GM18870 (cell line): ENCODE data around the gene CTNNA3.

Source experiments
- ATAC-seq: cut with Tn5 transposase; IDR thresholded peaks from one replicate; pipeline ENCODE4 v1.9.1; 2021; ENCODE audit warnings: moderate library complexity; ENCODE audit not compliant: unreplicated experiment

CTNNA3 gene

DNA sequence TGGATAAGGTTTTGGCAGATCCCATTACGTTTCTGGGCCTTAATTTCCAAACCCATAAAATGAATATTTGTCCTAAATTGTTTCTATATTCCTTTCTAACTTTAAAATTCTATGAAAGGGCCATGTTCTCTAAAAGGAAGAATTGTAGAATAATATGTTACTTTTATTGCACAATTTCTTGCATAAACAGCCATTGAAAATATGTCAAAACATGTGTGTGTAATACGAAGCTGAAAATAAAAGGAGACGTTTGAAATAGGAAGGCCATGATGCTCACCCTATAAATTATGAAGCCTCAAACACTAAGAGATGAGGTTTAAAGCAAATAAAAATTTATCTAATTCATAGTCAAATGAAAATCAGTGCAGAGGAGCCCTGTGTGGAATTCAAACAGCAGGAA is 915.2 kb downstream of the CTNNA3 start:
- no peak for ATAC-seq

DNA sequence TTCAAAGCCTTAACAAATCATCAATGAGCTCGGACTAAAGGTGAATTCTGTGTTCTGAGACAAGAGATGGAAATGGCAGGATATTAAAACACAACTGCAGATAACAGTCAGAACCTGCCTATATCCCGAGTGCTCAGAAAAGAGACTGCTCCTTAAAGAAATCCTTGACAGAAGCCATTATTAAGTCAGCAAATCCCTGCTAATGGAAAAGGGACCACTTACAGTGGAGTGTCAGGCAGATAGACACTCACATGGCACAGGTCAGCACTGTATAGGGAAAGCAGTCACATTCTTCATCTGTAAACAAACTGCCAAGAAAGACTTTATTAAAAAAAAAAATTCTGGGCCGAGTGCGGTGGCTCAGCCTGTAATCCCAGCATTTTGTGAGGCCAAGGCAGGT is 917.6 kb downstream of the CTNNA3 start:
- ATAC-seq, result no peak

DNA sequence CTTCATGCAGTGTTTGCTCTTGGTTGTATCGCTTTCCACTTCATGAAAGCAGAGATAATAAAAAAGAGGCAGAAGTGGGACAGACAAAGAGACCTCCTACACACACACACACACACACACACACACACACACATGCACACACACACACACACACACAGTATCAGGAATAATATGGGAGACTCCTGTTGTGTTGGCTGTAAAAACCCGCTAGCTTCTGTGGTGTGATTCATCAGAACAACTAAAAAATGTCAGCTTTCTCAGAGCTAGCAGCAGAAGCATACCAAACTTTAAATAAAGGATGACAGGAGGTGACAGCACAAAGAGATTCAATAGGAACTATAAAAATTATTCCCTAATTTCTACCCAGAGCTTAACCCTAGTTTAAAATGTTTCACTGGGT is 918.3 kb downstream of the CTNNA3 start:
- ATAC-seq, result no peak

DNA sequence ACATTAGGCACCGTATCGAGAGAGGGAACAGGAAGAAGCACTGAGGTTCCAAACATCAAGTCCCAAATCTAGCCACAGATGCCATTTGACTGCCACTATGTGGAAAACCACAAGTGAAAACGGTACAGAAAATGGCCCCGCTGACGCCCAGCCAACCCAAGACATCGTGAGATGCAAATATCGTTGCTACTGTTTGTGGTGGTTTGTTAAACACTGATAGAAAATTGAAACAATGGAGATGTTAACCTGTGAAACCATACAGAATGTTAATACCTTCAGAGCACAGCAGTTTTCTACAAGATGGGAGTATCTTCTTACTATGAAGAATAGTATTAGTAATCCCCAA is 922.5 kb downstream of the CTNNA3 start:
- ATAC-seq, result no peak

DNA sequence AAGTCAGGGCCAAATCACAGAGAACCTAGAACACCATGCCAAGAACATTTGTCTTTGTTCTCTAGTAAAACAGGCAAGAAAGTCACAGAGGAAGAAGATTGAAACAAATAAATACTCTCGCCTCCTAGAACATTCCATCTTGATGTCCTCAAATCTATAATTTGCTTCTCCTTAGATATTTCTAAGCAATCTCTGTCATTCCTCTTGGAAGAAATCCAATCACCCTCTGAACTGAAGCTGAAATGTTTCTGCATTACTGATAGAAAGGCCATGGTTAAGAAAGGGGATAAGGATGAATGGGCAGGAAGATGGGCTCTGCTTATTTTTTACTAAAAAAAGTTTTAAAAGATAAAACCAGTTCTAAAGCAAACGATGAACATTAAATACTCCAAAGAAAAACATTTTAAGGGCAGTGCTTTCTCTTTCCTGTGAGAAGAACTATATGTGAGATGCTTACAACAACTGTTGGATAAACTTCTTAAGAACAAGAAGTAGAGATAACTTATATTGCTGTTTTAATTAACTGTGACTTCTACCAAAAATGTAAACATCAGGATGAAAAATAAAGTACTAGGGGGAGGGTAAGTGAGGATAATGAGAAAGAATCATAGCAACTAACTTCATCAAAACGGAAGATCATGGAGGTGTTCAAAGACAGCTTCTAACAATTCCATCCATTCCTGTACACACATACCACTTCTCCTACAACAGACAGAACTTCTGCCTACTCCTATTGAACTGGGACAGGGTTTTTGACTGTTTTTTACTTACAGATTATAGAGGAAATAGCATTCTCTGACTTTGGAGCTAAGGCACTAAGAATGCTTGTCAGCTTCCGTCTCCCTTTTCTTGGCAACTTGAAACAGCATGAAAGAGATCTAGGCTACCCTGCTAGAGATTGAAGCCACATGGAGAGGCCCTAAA is 923.2 kb downstream of the CTNNA3 start:
- no peak for ATAC-seq

DNA sequence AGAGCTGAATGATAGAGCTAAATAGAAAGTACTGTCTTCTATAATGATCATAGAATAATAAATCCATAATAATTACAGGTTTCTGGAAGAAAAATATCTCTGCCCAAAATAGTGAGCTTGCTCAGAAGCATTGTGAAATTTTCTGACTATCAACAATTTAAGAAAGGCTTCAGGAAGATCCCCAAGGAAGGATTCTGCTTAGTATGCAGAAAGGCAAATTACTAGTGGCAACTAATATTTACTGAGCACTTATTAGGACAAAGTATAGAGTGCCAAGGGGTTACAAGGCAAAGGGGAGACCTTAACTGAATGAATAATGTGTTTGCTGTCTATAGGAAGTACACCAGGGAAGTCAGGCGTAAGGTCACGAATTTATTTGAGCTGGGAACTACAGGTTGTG is 928.3 kb downstream of the CTNNA3 start:
- ATAC-seq, result no peak

DNA sequence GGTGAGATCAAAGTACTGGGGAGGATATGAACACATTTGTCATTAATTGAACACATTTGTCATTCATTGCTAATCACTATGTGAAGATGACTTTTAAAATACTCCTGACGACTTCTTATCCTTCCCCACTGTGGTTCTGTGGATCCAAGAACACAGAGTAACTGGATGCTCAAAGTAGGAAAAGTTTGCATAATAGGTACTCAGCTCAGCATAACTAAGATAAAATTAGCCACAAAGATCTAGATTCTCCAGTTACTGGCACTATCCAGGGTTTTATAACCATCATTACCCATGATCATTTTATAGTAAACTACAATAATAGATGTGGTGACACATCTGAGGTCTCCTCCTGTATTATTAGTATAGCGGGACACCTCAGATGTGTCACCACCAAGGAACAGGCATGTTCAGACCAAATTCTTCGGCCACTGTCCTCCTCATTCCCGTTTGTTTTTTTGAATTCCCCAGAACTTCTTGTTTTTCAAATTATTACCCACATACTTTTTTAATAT is 933.7 kb downstream of the CTNNA3 start:
- ATAC-seq, result no peak

DNA sequence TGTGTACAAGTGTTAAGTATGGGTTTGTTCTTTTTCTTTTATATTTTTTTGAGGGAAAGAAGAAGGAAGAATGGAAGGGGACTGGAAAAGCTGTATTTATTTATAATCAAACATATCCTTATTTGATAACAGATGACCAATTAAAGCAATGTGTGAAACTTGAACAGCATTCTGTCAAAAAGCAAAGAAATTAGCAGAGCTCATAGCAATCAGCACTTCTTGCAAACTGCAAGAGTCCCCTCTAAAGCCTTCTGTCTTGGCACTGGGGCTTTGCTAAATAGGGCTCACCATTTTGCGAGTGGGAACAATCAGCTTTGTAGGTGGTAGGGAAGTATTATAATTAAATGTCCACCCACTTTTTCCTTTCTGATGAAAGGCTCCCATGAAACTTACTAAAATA is 935.1 kb downstream of the CTNNA3 start:
- ATAC-seq, result no peak

DNA sequence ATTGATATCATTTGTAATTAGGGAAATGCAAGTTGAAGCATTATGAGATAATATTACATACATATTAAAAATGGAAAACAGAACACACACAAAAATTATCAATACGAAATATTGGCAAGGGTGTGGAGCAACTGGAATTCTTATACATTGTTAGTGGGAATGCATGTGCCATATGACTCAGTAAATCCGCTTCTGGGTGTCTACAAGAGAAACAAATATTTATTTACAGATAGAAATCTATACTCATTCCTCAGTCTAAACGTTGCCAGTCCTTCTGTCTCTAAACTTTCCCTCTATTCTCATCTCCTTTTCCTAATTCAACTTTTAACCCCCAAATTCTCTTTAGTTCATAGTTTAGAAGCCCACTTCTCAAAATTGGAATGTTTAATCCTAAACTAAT is 940.5 kb downstream of the CTNNA3 start:
- no peak for ATAC-seq

DNA sequence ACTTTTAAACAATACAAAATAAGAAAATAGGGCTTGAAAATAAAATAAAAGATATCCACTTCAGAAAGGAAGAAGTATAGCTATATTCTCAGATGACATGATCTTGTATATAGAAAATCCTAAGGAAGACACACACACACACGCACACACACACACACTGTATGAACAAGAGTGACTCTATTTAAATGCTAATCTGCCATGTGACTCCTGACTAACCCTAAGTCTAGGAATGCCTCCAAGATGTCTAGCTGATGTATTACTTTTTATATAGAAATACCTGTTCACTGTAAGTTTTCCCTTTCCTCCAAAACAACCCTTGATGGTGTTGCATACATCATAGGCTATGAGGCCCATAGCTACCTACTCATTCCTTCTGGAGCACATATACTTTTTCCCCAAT is 943.3 kb downstream of the CTNNA3 start:
- no peak for ATAC-seq

DNA sequence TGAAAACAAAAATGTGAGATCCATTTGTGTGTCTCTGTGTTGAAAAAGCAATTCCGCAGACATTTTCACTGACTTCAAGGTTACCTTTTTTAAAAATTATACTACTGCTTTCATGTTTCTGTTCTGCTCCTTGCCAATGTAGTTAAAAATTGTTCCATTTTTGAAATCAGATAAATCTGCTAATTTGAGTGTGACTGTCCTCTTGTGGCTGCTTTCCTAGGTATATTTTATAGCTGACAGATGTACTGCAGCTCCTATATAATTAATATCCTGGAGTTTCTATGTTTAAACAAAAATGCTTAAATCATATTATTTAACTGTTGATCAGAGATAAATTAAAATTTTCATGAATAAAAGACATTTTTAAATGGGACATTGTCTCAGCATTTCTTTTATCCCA is 947.8 kb downstream of the CTNNA3 start:
- ATAC-seq, result no peak

DNA sequence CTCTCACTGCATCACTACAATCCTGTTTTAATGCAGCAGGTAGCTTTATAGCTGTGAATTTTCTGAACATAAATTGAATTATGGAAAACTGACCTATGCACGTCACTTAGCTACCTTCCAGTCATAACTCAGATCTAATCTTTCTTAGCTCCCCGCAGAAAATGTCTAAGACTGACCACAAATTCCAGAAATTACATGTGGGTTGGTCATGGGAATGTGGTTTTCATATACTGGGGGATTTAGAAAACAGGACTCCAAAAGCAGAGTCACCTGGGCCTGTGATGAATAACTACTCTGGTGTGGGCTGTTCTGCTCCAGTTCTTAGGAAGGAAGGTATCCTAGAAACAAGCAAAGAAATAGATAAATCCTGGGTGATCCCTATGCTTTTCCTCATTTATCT is 948.5 kb downstream of the CTNNA3 start:
- ATAC-seq, result no peak

DNA sequence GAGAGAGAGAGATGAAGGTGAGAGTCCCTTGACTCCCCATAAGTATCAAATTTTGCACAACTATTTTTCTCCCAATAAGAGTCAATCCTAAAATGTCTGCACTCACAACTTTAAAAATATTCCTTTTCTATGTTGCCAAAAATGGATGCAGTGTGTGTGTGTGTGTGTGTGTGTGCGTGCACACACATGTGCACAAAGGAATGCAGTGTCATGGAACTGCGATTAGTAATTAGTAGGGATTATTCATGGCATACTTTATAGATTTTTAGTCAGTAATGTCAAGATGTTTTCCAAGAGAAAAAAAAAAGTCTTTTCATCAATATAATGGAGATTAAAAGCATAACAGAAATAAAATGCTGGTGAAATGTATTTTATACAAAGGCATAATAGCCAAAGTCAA is 949.3 kb downstream of the CTNNA3 start:
- ATAC-seq, result no peak

DNA sequence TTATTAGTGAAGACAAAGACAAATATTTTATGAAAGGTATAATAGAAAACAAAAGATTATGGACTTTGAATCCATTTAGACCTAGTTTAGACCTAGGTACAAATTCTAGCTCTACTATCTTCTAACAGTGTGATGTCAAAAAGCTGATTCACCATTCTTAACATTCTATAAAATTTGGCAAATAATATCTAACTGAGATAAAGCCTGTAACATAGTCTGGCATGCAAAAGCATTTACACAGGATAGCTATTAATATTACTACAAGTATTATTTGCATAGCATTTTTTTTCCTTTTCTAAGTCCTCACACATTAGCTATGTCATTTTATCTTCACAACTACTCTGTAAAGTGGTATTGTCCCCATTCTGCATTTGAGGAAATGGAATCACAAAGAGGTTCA is 949.7 kb downstream of the CTNNA3 start:
- ATAC-seq, result no peak

DNA sequence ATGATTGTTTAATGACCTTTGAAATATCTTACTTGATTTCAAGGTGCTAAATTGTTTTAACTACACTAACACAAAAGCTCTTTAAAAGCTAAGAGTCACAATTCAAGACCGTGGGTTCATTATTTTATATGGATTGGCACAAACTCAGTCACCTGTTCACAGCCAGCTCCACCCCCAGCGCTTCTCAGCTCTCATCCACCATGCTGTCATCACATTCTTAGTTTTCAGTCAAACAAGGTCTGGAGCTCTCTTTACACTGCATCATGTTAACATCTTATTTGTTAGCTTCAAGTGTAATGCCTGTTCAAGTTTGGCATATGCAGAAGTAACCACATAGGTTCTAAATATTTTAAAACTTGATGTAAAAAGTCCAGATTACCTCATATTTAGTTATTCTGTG is 951.1 kb downstream of the CTNNA3 start:
- ATAC-seq, result no peak

DNA sequence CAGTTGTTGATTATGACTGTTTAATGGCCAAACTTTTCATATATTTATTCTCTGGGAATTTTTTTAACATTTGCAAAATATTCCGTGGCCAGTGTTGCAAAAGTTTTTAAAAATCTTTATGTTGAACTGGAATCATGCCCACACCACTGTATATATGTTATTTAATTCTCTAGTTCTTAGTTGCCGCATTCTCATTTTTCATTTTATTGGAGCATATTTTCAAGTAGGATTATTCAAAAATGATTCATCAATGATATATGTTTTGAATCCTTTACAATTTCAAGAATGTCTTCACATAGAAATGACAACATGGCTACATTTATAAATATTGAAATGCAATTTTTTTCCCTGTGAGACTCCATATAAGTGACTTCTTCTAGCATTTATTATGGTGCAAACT is 958.8 kb downstream of the CTNNA3 start:
- ATAC-seq, result no peak

DNA sequence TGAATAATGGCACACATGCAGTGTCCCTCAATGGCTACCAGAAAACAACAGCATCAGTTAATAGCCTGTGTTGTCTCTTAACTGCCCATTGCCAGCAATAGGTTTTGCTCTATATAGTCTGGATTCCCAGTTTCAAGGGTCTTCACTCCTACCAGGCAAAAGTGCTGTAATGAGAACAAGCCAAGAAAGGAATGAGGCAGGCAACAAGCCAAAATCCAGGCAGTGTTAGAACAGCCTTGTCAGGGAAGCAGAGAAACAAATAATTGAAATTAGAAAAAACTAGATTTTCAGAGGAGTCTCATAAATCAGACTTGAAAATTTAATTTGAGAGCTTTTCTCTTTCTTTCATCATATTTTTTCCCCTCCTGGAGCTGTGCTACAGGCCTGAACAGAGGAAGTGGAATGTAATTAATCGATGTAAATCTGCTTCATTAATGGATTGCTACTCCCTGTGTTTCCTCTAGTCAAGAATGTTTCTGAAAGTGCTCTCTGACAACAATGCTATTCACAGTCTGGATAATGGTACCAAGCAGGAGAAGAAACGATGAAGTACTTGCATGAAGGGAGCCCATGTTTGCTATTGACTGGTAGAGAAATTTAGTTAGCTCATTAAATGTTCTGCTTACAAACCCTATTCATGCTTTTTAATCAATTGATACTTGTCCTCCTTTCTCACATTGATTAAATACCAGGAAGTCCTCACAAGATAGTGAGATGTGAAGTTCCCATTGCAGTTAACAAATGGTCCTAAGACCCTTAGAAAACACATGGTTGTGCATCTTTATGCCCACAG is 972.2 kb downstream of the CTNNA3 start:
- no peak for ATAC-seq

DNA sequence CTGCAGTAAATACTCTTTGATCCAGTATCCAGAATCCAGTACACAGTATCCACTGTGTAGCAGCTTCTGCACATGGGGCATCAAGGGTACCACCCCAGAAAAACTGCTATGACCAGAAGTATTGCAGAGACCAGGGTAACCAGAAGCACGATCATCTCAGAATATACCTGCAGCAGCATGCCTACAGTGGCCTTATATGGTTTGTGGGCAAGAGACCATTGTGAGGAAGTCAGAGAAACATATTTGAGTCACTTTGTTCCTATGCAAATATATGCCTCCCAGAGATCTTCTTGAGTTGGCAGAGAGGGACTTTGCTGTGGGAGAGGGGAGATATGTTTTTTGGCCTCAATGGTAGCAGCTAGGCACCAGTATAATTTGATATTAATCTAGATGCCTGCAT is 976.5 kb downstream of the CTNNA3 start:
- ATAC-seq, result peak; percentile 61

DNA sequence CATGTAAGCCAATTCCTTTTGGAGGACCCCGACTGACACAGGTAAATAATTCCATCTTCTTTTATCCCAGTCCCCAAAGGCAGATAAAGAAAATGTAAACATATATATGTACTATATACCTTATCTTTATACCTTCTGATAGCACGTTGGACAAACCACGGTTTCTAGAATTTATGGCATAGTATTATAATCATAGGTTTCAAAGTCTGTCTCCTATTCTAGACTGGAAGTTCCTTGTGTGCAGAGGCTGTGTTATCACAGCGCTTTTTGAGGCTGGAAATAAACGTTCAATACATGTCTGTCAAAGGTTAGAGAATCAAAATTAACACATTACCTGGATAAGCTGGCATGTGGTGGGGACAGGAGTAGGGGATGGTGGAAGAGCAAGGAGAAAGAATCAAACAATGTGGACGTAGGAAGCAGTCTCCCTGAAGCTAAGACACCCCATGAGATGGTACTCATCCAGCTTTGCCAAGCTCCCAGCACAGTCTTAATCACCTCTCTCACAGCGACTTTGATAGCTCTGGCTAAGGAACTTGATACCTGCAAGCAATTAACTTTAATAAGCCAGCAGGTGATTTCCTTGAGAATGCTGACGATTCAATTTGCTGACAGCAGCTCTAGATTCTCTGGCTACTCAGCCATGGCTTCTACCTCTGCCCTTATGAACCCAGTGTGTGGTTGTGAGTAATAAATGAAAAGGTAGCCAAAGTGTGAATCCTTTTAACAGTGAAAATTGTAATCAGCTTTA is 978.6 kb downstream of the CTNNA3 start:
- no peak for ATAC-seq

DNA sequence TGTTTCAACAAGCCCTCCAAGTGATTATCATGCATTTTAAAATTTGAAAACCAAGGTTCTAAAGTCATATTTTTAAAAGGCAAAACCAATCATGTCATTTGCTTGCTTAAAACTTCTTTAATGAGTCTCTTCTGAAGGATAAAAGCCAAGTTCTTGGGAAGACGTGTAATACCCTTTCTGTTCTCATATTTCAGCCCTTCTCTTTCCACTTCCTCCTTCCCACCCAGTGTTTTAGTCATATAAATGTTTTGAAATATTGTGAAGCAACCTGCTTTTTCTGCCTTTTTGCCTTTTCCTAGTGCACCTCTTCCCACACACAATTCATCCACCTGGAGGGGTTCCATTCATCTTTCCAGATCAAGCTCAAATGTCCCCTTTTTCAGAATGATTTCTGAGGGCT is 981.3 kb downstream of the CTNNA3 start:
- no peak for ATAC-seq

DNA sequence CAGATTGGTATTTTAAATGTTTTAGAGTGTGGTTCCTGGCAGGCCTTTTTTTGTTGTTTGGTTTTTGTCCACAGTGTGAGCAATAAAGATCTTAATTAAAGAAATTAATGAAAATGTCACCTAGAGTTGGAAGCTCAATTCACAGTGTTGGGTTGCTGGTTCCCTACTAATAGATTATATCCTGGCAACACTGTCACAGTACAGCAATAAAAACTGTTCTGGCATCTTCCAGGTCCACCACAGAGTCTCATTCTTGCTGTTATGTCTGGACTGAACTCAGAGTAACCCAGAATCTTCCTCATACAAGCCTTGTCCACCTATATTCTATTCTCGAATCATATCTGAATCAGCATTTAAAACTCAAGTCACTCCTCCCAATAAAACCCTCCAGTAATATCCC is 982.6 kb downstream of the CTNNA3 start:
- no peak for ATAC-seq
